NB4 (cell line): ENCODE data around the gene FER.

Experiments
- CTCF ChIP-seq: IDR thresholded peaks from one replicate; pipeline ENCODE4 v1.5.1; 2012; ENCODE audit warnings: low read depth, low read length
- POLR2A ChIP-seq: IDR thresholded peaks from 2 replicates; pipeline ENCODE4 v1.6.1; 2011; ENCODE audit warnings: mild to moderate bottlenecking; ENCODE audit not compliant: insufficient read length; ENCODE audit errors: extremely low read depth

GRCh38 chr5:108801776-108802175, 54.1 kb downstream of the FER start:
- TF ChIP-seq CTCF (no peak), POLR2A (no peak)
